ENCODE measurements around the gene FHL2.
"Not testable (repeated sequence)": the region's sequence is repeated elsewhere in the genome, so short reads cannot be mapped to it uniquely, and the experiment has no call there.

FHL2 gene

DNA sequence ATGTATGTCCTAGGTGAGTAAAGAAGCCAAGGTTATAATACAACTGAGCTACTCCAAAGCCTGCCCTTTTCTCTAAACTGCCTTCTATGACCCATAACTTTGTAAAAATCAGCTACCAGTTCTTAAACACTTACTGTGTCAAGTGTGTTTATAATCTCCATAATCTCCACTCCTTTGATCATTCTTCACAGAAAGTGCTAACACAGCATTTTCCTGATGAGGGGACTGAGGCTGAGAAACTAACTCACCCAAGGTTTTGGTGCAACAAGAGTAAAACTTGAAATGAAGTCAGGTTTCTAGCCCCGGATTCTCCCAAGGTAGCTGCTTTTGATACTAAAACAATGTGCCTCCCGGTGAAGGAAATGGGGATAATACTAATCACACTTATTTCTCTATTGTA, 63.4 kb downstream of the FHL2 start:
- no peak for DNase-seq

DNA sequence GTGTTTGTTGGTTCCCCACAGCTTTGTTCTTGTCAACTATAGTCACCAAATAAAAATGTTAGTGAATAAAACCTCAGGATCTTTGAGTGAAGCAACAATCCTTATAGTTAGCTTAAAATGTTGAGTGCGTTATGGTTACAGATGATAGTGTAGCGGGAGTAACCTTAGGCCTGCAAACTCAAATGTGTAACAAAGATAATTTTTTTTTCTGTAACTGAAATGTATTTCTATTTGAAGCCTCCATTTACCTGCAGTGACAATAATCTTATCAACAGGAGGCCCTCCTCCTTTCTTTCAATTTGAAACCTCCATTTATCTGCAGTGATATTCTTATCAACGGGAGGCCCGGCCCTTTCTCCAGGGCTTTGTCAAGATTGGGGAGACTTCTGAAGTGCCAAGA, 64.6 kb downstream of the FHL2 start:
- no peak for DNase-seq

DNA sequence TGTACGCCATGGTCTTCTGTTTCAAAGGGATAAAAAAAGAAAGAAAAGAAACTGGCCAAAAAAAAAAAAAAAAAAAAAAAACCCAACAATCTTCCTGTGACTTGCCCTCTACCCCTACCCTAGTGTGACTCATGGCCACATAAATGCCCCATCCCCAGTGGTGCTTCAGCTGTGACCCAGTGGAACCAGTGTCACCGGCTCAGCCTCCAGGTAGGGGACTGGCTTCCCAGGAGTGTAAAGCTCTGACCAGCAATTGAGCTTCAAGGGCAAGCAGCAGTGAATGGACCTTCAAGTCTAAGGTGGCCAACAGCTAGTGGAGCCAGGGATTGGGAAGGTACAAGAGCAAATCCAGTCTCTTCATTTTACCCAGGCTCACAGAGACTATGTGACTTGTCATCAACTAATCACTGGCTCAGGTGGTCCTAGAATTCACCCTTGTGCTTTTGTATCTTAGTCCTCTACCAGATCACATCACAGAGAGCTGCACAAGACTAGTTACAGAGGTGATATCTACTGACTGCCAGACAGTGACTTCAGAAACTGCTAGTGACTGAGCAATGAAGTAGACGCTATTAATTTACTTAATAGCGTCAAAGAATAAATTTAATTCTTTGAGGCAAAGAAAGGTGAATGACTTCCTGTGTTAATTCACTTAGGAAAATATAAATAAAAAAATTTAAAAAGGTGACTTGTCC, 68.0 kb downstream of the FHL2 start:
- no peak for DNase-seq

DNA sequence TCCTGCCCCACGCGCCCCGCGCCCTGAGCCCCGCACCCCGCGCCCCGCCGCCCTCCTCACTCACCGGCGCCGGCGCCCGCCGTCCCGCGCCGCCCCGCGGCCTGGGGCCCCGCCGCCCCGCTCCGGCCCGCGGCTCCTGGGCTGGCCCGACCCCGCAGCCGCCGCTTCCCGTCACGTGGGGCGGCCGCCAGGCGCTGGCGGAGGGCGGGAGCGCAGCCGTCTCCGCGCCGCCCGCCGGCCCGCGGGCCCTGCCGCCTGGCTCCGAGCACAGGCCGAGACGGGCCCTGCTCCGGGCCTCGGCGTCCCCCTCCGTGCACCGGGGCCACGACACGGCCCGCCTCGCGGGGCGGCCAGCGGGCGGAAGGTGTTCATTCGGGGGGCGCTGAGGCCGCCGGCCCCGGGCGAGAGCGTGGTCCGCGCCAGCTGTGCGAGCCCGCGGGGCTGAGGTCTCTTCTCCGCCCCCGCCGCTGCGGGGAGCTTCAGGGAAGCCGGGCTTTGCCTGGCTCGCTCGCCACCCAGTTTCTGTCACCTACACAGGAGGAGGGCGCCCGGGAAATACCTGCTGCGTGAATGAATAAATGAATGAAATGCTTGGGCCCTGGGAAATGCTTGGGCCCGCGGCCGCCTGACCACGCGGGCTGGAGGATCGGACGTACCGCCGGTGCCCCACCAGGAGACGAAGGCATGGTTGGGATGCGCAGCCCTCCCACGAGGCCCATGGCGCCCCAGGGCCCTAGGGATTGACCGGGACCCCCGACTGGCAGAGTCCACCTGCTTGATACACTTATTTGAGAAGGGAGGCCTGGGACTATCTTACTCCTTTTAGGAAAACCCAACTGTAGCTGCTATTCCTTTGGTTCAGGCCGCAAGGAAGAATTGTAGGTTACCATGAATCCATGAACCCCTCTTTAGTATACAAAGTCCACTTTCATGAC, 69.0 kb downstream of the FHL2 start, which contains the start of gene TGFBRAP1:
Gene TGFBRAP1, minus strand, starts transcription at position 175 of the 935 bp plus-strand sequence. CDS start 21,434 bp downstream, outside the sequence.
- no peak for DNase-seq

DNA sequence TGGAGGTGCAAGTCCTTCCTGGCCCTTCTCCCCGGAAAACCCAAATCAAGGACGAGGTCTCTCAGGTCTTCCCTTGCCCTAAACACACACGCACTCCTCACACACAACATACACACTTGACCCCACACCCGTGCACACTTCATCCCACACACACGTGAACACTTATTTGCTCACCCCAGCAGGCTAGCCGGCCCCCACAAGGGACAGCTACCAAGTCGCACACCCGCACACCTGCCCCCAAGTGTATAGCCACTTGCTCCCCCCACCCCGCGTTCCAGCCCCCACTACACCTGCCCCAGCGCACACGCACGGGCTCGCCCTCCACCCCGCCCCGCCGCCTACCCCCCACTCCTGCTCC, 69.7 kb downstream of the FHL2 start:
- no peak for DNase-seq

DNA sequence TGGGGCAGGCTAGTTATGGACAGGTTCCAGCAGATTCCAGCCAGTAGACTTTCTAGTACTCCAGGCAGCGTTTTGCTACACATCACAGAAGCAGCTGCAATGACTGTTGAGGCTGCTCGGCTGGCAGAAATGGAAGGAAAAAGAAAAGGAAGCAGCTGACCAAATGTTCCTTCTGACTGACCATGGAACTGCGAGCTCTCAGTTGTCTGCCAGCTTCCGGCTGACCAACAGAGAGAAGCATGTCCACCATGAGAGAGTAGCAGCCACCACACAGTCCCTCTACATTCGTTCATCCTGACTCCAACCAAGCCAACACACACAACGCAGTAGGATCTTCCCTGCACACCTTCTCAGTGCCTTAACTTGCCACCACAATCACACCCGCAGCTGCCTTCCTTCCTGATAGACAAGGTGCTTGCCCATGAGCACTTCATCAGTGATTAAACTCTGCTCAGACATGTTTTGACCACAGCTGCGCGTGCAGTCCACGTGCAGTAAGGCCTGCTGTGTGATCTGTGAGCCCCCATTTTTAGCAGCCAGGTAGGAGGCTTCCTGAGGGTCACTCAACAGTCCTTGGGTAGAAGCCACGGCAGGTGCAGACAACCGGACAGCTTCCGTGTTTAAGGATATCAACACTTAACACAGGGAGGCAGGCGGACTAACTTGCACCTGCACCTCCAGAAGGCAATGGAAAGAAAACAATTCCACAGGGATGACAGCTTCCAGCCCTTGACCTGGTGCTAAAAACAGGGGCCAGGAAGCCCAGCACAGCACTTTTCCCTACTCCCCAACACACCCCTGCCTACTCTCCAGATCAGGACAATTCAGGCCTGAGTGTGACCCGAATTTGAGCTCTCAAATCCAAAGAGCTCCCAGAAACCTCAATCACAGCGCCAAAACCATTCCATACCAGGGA, 70.3 kb downstream of the FHL2 start:
- DNase-seq, result no peak

DNA sequence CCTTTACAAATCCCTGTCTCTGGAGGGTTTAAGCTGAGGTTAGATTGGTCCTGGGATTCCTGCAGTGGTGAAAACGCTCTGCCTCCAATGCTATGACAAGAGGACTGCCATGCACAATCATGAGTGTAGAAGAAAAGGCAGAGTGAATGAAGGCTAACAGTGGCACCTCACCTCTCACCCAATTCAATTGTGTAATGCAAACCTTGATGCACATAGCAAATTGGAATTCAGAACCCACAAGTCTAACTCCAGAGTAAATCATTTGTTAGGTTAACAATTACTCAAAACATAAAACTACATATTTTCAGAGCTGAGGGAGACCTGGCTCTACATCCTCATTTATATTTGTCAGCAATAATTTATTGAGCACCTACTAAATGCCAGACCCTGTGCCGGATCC, 71.2 kb downstream of the FHL2 start:
- DNase-seq, result no peak

DNA sequence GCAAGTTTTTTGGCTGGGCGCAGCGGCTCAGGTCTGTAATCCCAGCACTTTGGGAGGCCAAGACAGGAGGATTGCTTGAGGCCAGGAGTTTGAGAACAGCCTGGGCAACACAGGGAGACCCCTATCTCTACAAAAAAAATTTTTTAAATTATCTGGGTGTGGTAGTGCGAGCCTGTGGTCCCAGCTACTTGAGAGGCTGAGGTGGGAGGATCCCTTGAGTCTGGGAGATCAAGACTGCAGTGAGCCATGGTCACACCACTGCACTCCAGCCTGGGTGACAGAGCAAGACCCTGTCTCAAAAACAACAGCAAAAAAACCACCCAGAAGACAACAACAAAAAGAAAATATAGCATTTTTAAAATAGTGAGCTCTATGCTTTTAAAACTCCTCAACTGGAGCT, 71.6 kb downstream of the FHL2 start:
- not testable (repeated sequence) for DNase-seq

DNA sequence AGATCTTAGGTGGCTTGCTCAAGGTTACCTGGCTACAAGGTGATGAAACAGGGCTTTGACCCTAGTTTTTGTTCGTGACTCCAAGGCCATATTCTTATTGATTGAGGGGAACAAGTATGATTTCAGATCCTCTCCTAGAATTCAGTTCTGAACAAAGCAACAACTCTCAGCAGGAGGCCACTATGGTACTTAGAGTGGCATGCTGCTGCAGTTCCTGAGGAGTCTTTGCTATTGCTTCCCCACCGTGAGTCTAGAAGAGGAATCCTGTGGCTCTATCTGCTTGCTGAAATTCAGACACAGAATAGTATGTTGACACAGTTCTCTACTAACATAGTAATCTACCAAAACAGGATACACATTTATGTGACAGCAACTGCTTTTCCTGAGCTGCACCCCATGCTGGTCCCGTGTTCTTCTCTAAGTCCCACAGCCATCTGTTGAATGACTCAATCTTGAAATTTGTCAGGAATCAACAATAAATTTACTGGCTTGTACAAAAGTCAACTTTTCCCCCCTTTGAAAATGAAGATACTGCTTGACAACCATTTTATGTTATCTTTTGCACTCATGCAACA, 73.4 kb downstream of the FHL2 start:
- no peak for DNase-seq

DNA sequence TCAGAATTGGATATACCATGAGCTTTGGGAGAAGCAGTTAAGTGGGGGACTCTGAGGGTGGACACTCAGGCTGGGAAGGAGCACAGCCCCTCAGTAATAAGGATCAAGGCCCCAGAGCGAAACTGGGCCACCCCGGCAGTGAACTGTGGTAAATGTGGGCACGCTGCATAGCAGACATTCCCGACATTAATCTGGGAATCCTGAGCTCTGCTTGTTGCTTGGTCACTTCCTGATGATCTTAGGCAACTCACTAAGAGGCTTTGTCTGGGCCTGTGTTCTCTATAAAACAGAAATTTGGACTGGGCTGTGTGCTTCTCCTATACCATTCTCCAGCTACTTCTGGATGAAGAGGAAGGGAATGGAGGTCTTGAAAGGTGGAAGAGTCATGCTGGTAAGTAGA, 74.1 kb downstream of the FHL2 start:
- no peak for DNase-seq

DNA sequence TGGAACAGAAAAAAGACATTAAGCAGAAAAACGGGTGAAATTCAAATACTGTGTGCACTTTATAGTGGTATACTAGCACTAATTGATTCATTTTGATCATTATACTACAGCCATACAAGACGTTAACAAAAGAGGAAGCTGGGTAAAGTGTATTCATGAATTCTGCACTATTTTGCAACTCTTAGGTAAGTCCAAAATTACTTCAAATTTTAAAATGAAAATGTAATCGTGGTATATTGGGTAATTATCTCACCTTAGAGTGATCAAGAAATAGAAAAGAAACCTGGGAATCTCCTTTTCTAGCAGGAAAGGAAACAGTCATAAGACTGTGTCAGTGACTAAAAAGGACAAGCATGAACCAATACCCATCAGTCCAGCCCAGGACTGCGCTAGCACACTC, 74.8 kb downstream of the FHL2 start:
- no peak for DNase-seq

DNA sequence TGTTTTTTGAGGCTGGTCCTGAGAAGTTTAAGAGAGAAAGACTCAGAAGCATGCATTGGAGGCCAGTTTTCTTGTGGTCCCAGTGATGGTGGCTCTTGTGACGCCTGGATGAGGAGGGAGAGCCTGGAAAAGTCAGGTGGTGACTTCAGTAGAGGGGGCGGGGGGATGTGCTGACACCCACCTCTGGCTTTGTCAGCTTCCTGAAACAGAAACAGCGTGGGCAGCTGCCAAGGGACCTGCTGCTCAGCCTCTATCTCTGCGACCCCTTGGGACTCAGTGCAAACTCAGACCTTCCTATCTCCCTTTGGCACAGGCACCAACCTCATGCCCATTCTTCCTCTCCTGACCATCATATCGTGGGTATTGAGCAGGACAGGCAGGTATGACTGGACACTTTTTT, 75.7 kb downstream of the FHL2 start:
- DNase-seq, result no peak

DNA sequence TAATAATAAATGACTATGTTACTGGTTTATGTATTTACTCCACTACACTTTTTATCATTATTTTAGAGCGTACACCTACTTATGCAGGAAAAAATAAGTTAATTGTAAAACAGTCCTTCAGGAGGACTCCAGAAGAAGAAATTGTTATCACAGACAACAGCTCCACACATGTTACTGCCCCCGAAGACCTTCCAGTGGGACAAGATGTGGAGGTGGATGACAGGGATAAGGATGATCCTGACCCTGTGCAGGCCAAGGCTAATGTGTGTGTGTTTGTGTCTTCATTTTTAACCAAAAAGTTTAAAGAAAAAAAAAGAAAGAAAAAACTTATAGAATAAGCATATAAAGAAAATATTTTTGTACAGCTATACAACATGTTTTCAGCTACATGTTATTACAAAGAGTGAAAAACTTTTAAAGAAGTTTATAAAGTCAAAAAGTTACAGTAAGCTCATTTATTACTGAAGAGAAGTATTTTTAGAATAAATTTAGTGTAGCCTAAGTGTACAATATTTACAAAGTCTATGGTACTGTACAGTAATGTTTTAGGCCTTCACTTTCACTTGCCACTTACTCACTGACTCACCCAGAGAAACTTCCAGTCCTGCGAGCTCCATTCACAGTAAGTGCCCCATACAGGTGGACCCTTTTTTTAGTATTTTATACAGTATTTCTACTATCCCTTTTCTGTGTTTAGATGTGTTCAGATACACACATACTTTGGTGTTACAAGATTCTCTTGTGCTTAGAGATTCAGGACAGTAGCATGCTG, 76.8 kb downstream of the FHL2 start:
- no peak for DNase-seq

DNA sequence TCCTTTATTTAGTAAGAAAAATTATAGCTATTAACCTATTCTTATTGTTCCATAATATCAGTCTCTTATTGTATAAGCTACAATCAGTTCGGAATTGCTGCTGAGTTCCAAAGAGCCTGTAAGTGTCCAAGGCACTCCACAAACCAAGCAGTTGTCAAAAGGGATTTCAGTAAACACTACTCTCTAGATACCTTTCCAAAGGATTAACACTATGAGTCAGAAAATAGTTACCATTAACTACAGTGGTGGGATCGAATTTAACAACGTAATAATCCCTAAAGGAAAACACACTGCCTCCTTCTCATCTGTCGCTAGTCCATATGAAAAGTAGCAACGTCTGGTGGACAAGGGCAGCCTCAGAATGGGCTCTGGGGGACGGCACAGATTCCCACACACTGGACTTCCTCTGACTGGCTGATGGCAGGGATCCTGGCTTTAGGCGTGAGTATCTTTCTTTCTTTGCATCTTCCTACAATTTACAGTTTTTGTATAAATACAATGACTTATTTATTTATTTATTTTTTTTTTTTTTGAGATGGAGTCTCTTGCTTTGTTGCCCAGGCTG, 78.1 kb downstream of the FHL2 start:
- DNase-seq, result no peak

DNA sequence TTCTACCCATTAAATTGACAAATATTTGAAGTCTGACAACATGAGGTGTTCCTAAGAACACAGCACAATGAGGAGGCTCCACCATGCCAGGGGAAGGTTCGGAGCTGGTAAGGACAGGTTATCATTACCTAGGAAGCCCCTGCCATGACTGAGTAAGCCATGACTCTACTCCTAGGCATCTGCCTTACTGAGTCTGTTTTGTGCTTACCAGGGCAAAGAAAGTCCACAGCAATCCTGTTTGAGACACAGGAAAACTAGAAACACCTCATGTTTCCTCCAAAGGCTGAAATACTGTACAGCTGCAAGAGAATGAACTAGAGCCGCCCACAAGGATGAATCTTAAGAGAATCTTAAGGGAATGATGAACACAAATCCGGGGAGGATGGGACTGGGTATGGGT, 80.9 kb downstream of the FHL2 start:
- no peak for DNase-seq

DNA sequence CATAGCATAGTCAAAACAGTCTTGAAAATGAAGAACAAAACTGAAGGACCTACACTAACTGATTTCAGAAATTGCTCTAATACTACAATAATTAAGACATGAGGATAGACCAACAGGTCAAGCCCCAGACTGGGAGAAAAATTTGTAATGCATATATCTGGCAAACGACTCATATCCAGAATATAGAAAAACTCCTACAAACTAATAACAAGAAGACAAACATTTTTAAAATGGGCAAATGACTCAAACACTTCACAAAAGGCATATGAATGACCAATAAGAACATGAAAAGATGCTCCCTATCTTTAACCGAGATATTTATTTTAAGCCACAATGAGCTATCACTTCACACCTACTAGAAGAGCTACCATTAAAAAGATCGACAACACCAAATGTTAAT, 83.5 kb downstream of the FHL2 start:
- DNase-seq, result no peak

DNA sequence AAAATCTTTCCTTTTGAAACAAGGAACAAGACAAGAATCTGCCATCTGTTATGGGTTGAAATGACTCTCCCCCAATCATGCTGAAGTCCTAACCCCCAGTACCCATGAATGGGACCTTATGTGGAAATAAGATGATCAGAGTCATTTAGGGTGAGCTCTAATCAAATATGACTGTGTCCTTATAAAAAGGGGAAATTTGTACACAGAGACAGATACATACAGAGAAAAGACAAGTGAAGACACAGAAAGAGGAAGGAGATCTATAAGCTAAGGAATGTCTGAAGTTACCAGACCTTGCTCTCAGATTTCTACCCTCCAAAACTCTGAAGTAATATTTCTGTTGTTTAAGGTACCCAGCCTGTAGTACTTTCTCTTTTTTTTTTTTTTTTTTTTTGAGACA, 85.0 kb downstream of the FHL2 start:
- DNase-seq, result no peak
